ENCODE data around the gene C5orf63. TPM values are rescaled to one million over a fixed set of nuclear protein-coding genes. Genes with fewer than 3 reads are reported as not detected.
"Not testable (repeated sequence)": the region's sequence is repeated elsewhere in the genome, so short reads cannot be mapped to it uniquely, and the experiment has no call there.

C5orf63 gene
- total RNA-seq, 3 donors from 2014 or later (not counting 1 experiment from before 2014, with no cell fraction given), result 10.4 to 18.8 (median 11.7) TPM

DNA sequence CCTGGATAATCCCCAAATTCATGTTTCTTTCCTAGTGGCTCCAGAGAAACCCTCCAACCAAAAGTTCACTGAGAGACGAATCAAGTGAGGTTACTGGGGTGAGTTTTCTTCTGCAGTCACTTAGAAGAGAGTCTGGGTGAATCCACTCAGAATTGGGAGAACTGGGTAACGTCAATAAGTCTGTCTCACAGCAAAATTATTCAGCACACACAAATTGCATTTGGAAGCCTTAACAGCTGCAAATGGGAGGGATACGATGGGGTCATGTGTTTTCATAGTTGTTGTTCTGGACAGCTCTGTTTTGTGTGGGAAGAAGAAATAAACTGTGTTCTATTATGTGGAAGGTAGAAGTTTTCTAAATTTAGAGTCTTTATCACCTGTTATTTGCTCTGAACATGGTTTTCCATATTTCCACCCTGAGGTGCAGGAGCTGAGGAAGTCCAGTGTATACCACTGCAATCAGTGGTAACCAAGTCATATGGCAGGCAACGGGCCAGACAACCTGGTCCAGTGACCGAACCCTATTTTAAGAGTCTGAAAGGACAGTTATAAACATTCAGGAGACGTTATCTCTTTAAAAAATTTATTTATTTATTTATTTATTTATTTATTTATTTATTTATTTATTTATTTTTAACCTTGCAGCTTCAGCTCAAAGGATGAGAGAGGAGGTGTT lies 64.9 kb downstream of the C5orf63 start:
- Histone ChIP-seq H3K27me3 (ENCODE audit: control insufficient read depth, insufficient read depth, low read length) (no peaks in the 10 kb centered on the region), H3K4me1 (ENCODE audit: control insufficient read depth, insufficient read depth, low read length) (peaks cover 3% of the 10 kb centered on the region), H3K4me3 (ENCODE audit: low read length) (no peak overlapping the region), H3K9me3 (ENCODE audit: control insufficient read depth, insufficient read depth, low read length) (no peaks in the 10 kb centered on the region), H3K27ac (ENCODE audit: low read length) (no peak overlapping the region), H3K36me3 (ENCODE audit: control insufficient read depth, insufficient read depth, low read length) (no peaks in the 10 kb centered on the region)
- H3K9me3 Mint-ChIP-seq, result peaks cover 0 to 2% of the 10 kb centered on the region in 2 donors
- intact Hi-C loops (cut with micrococcal nuclease), result no loop called here
- no peaks in the 10 kb centered on the region for H3K36me3 Mint-ChIP-seq
- DNase-seq, result no peak
- H3K4me3 Mint-ChIP-seq, result no peak overlapping the region
- no peak for TF ChIP-seq CTCF (IDR thresholded peaks at IDR 0.05)
- ATAC-seq, result no peak
- no peaks in the 10 kb centered on the region for H3K27me3 Mint-ChIP-seq (ENCODE audit: low read depth in 2 of 2)
- peaks cover 5 to 19% of the 10 kb centered on the region in 2 donors for H3K4me1 Mint-ChIP-seq
- 93% methylated on average over 3 of the region's 6 CpGs for WGBS (ENCODE audit: insufficient coverage)
- no peak overlapping the region for H3K27ac Mint-ChIP-seq

DNA sequence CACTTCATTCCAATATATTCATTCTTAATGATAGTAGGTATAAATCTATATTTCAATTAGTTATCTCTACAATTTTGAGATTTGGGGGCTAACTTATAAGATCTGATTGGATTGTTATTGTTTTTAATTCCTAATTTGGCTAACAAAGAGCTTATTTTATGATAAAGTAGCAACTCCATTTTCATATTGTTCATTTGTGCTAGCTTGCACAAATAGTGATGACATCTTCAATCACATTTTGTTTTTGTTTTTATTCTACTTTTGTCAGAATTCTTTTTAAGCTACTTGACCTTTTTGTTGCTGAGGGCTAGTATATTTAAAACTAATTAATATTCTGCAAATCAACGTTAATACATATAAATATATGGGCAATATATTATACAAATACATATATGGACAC lies 65.8 kb downstream of the C5orf63 start:
- peaks cover 3% of the 10 kb centered on the region for H3K4me1 ChIP-seq (ENCODE audit: control insufficient read depth, insufficient read depth, low read length)
- peaks cover 5 to 10% of the 10 kb centered on the region in 2 donors for H3K4me1 Mint-ChIP-seq

GRCh38 chr5:127006744-127007143 lies 66.6 kb downstream of the C5orf63 start:
- ATAC-seq (peak in 1 of 3 donors; percentile 48), DNase-seq (no peak)
- Histone ChIP-seq H3K9me3 (ENCODE audit: control insufficient read depth, insufficient read depth, low read length) (no peaks in the 10 kb centered on the region), H3K4me3 (ENCODE audit: low read length) (no peak overlapping the region), H3K36me3 (ENCODE audit: control insufficient read depth, insufficient read depth, low read length) (no peaks in the 10 kb centered on the region), H3K4me1 (ENCODE audit: control insufficient read depth, insufficient read depth, low read length) (peaks cover under 1% of the 10 kb centered on the region), H3K27ac (ENCODE audit: low read length) (no peak overlapping the region), H3K27me3 (ENCODE audit: control insufficient read depth, insufficient read depth, low read length) (no peaks in the 10 kb centered on the region)
- Mint-ChIP-seq H3K27ac (peak overlapping the region in 1 of 2 donors; percentile 34), H3K36me3 (no peaks in the 10 kb centered on the region), H3K27me3 (ENCODE audit: low read depth in 2 of 2) (peaks cover 0 to 3% of the 10 kb centered on the region in 2 donors), H3K4me1 (peaks cover 2 to 3% of the 10 kb centered on the region in 2 donors), H3K4me3 (no peak overlapping the region), H3K9me3 (peaks cover 0 to 2% of the 10 kb centered on the region in 2 donors)
- intact Hi-C loops (cut with micrococcal nuclease), result no loop called here
- WGBS (ENCODE audit: insufficient coverage), result no CpG with 5 or more reads among the region's 5 CpGs
- no peak for TF ChIP-seq CTCF (IDR thresholded peaks at IDR 0.05)

More for the DNA sequence above, 65.8 kb downstream of the C5orf63 start:
- Mint-ChIP-seq H3K27me3 (ENCODE audit: low read depth in 2 of 2) (peaks cover 0 to 3% of the 10 kb centered on the region in 2 donors), H3K4me3 (no peak overlapping the region), H3K9me3 (peaks cover 0 to 2% of the 10 kb centered on the region in 2 donors), H3K27ac (no peak overlapping the region), H3K36me3 (no peaks in the 10 kb centered on the region)
- no peak overlapping the region for H3K4me3 ChIP-seq (ENCODE audit: low read length)
- no CpG with 5 or more reads among the region's 1 CpG for WGBS (ENCODE audit: insufficient coverage)
- TF ChIP-seq CTCF (IDR thresholded peaks at IDR 0.05), result no peak
- H3K27ac ChIP-seq (ENCODE audit: low read length), result no peak overlapping the region
- no peaks in the 10 kb centered on the region for H3K36me3 ChIP-seq (ENCODE audit: control insufficient read depth, insufficient read depth, low read length)
- no peaks in the 10 kb centered on the region for H3K9me3 ChIP-seq (ENCODE audit: control insufficient read depth, insufficient read depth, low read length)
- DNase-seq (no peak), ATAC-seq (no peak)
- intact Hi-C loops (cut with micrococcal nuclease), result no loop called here
- no peaks in the 10 kb centered on the region for H3K27me3 ChIP-seq (ENCODE audit: control insufficient read depth, insufficient read depth, low read length)

DNA sequence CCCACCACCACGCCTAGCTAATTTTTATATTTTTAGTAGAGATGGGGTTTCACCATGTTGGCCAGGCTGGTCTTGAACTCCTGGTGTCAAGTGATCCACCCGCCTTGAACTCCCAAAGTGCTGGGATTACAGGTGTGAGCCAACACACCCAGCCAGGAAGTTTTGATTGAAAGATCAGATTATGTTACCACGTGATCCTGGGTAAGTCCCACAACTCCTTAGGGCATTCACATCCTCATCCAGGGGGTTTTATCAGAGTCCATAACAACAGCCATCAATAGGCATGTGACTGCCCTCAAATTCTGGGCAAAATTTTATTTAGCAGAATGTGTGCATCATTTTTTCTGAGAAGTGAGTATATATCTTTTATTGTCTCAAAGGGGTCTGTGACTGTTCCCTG lies 68.0 kb downstream of the C5orf63 start:
- H3K9me3 ChIP-seq (ENCODE audit: control insufficient read depth, insufficient read depth, low read length); H3K9me3 Mint-ChIP-seq; H3K27ac ChIP-seq (ENCODE audit: low read length); H3K4me1 ChIP-seq (ENCODE audit: control insufficient read depth, insufficient read depth, low read length); H3K4me3 ChIP-seq (ENCODE audit: low read length); H3K27ac Mint-ChIP-seq; DNase-seq; ATAC-seq; intact Hi-C loops (cut with micrococcal nuclease); H3K36me3 ChIP-seq (ENCODE audit: control insufficient read depth, insufficient read depth, low read length); H3K4me1 Mint-ChIP-seq; H3K4me3 Mint-ChIP-seq; H3K27me3 ChIP-seq (ENCODE audit: control insufficient read depth, insufficient read depth, low read length); H3K36me3 Mint-ChIP-seq; H3K27me3 Mint-ChIP-seq (ENCODE audit: low read depth in 2 of 2): not testable (repeated sequence)
- 89% methylated on average over 3 of the region's 3 CpGs for WGBS (ENCODE audit: insufficient coverage)
